ENCODE measurements around the gene FAM118A. TPM values are rescaled to one million over a fixed set of nuclear protein-coding genes. Genes with fewer than 3 reads are reported as not detected.

FAM118A gene
- total and polyA plus RNA-seq, 9 of the 15 experiments (the other 6 are each of a cell fraction or from before 2014, with no cell fraction given) = 17.0 to 223 (median 59.4) TPM

DNA sequence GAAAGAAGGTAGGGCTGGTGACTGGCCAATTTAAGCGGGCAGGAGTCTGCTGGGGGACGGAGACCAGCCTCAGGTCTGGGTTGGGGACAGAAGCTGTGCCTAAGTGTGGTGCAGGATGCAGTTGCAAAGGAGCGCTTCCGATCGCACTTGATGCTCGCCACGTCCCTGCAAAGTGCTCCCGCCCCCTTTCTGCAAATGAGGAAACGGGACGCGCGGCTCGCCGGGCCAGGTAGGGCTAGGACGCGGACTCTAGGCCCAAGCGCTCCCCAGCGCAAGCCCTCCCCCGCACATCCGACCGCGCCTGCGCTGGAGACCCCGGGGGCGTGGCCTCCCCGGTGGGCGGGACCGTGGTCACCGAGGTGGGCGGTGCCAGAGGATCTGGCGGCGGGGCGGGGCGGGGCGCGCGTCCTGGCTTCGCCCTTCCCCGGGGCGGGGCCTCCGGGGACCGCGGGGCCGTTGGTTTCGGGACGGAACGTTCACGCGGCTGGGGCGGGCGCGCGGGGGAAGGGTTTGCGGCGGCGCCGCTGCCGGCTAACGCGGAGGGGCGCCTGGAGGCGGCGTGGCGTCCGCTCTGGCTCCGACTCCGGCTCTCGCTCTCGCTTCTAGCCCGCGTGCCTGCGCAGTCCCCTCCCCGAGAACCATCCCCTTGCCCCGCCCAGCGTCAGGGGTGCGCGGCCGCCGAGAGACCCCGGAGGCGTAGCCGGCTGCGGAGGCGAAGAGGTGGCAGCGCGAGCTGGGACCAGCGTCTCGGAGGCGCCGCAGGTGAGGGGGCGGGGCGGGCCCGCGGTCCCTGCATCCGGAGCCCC, at the start of gene FAM118A (continued):
- TF ChIP-seq, protein P1, sequence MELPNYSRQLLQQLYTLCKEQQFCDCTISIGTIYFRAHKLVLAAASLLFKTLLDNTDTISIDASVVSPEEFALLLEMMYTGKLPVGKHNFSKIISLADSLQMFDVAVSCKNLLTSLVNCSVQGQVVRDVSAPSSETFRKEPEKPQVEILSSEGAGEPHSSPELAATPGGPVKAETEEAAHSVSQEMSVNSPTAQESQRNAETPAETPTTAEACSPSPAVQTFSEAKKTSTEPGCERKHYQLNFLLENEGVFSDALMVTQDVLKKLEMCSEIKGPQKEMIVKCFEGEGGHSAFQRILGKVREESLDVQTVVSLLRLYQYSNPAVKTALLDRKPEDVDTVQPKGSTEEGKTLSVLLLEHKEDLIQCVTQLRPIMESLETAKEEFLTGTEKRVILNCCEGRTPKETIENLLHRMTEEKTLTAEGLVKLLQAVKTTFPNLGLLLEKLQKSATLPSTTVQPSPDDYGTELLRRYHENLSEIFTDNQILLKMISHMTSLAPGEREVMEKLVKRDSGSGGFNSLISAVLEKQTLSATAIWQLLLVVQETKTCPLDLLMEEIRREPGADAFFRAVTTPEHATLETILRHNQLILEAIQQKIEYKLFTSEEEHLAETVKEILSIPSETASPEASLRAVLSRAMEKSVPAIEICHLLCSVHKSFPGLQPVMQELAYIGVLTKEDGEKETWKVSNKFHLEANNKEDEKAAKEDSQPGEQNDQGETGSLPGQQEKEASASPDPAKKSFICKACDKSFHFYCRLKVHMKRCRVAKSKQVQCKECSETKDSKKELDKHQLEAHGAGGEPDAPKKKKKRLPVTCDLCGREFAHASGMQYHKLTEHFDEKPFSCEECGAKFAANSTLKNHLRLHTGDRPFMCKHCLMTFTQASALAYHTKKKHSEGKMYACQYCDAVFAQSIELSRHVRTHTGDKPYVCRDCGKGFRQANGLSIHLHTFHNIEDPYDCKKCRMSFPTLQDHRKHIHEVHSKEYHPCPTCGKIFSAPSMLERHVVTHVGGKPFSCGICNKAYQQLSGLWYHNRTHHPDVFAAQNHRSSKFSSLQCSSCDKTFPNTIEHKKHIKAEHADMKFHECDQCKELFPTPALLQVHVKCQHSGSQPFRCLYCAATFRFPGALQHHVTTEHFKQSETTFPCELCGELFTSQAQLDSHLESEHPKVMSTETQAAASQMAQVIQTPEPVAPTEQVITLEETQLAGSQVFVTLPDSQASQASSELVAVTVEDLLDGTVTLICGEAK (IDR thresholded peaks at IDR 0.05) = peak; percentile 85
- TF ChIP-seq, protein P1 (CRISPR knock-in tag; IDR thresholded peaks at IDR 0.05) = no peak
- TF ChIP-seq MEIS2 (IDR thresholded peaks at IDR 0.05; ENCODE audit: partially characterized antibody) (peak; percentile 66), SMAD4 (CRISPR knock-in tag; conservative IDR thresholded peaks at IDR 0.05) (0 out of 2 replicates have a peak, but pooled peaks have one; percentile 64), PHF8 (IDR thresholded peaks at IDR 0.05; ENCODE audit: borderline replicate concordance, low read length) (peak; percentile 73; the same call in 1 of the 2 replicates)
- TF ChIP-seq, protein P2, sequence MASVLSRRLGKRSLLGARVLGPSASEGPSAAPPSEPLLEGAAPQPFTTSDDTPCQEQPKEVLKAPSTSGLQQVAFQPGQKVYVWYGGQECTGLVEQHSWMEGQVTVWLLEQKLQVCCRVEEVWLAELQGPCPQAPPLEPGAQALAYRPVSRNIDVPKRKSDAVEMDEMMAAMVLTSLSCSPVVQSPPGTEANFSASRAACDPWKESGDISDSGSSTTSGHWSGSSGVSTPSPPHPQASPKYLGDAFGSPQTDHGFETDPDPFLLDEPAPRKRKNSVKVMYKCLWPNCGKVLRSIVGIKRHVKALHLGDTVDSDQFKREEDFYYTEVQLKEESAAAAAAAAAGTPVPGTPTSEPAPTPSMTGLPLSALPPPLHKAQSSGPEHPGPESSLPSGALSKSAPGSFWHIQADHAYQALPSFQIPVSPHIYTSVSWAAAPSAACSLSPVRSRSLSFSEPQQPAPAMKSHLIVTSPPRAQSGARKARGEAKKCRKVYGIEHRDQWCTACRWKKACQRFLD (CRISPR knock-in tag; IDR thresholded peaks at IDR 0.05) = peak; percentile 81
- TF ChIP-seq, protein P3, sequence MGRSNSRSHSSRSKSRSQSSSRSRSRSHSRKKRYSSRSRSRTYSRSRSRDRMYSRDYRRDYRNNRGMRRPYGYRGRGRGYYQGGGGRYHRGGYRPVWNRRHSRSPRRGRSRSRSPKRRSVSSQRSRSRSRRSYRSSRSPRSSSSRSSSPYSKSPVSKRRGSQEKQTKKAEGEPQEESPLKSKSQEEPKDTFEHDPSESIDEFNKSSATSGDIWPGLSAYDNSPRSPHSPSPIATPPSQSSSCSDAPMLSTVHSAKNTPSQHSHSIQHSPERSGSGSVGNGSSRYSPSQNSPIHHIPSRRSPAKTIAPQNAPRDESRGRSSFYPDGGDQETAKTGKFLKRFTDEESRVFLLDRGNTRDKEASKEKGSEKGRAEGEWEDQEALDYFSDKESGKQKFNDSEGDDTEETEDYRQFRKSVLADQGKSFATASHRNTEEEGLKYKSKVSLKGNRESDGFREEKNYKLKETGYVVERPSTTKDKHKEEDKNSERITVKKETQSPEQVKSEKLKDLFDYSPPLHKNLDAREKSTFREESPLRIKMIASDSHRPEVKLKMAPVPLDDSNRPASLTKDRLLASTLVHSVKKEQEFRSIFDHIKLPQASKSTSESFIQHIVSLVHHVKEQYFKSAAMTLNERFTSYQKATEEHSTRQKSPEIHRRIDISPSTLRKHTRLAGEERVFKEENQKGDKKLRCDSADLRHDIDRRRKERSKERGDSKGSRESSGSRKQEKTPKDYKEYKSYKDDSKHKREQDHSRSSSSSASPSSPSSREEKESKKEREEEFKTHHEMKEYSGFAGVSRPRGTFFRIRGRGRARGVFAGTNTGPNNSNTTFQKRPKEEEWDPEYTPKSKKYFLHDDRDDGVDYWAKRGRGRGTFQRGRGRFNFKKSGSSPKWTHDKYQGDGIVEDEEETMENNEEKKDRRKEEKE (IDR thresholded peaks at IDR 0.05; ENCODE audit: borderline replicate concordance in 1 of 2, control insufficient read depth in 1 of 2, low read depth in 2 of 2, low read length in 1 of 2) = peak in 1 of 2 experiments; percentile 81; a peak in 2 of 4 replicates
- TF ChIP-seq, protein P4, sequence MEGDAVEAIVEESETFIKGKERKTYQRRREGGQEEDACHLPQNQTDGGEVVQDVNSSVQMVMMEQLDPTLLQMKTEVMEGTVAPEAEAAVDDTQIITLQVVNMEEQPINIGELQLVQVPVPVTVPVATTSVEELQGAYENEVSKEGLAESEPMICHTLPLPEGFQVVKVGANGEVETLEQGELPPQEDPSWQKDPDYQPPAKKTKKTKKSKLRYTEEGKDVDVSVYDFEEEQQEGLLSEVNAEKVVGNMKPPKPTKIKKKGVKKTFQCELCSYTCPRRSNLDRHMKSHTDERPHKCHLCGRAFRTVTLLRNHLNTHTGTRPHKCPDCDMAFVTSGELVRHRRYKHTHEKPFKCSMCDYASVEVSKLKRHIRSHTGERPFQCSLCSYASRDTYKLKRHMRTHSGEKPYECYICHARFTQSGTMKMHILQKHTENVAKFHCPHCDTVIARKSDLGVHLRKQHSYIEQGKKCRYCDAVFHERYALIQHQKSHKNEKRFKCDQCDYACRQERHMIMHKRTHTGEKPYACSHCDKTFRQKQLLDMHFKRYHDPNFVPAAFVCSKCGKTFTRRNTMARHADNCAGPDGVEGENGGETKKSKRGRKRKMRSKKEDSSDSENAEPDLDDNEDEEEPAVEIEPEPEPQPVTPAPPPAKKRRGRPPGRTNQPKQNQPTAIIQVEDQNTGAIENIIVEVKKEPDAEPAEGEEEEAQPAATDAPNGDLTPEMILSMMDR (IDR thresholded peaks at IDR 0.05 in 2 of 3, conservative IDR thresholded peaks at IDR 0.05 in 1 of 3; ENCODE audit: insufficient read depth in 2 of 3, low read depth in 1 of 3, low read length in 3 of 3) = 0 out of 6 replicates have a peak, but pooled peaks of 2 of the 3 experiments have one; percentile 4 to 5

All from K562 (cell line).